Measurements from ENCODE around the gene MKX. TPM values are rescaled to one million over a fixed set of nuclear protein-coding genes. Genes with fewer than 3 reads are reported as not detected.

The MKX gene
- total and polyA plus RNA-seq, 2 donors (not counting 3 experiments of a cell fraction or from before 2014, with no cell fraction given): not detected

DNA sequence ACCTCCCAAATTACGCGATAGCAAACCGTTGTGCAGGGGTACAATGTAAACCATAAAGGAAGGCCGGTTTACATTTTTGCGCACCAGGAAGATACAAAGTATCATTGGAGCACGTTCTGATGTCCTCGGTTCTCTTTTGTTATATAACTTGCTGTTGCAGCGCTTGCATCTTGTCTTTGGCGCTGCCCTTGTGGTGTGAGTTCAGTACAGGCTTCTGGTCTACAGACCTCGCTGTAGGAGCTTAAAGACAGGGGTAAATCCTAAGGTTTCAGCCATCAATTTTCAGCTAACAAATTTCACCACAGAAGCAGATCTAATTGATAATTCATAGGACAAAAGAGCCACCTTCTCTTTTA is 1.5 kb upstream of the MKX start:
- Histone ChIP-seq H3K27me3 (ENCODE audit: control insufficient read depth in 2 of 2, insufficient read depth in 2 of 2, low read length in 2 of 2) (peaks cover 52 to 83% of the 10 kb centered on the region in 2 experiments), H3K4me1 (ENCODE audit: control insufficient read depth, extremely low read depth, insufficient read depth, low read length) (peaks cover 25% of the 10 kb centered on the region), H3K9me3 (replicated peaks; ENCODE audit: control insufficient read depth, insufficient read depth, low read length) (no peaks in the 10 kb centered on the region), H3K4me3 (replicated peaks in 1 of 3; ENCODE audit: insufficient read depth in 1 of 3, low read depth in 1 of 3, low read length in 3 of 3) (no peak overlapping the region), H3K9me1 (replicated peaks; ENCODE audit: control insufficient read depth, extremely low read depth, insufficient read depth, low read length) (no peaks in the 10 kb centered on the region), H3K36me3 (ENCODE audit: control insufficient read depth in 2 of 2, extremely low read depth in 1 of 2, insufficient read depth in 2 of 2, low read length in 2 of 2) (no peaks in the 10 kb centered on the region), H3K27ac (ENCODE audit: insufficient read depth, low read depth, low read length) (no peak overlapping the region), H2AFZ (ENCODE audit: low read depth, low read length) (no peak overlapping the region), H3K4me2 (ENCODE audit: insufficient read depth, low read length) (no peak overlapping the region), H3K9ac (replicated peaks; ENCODE audit: extremely low read depth, insufficient read depth, low read length) (no peak overlapping the region), H3K79me2 (ENCODE audit: control insufficient read depth, insufficient read depth, low read length) (no peaks in the 10 kb centered on the region), H4K20me1 (replicated peaks; ENCODE audit: control insufficient read depth, extremely low read depth, insufficient read depth, low read length) (no peaks in the 10 kb centered on the region)
- FAIRE-seq: no peak
- TF ChIP-seq, protein P1, sequence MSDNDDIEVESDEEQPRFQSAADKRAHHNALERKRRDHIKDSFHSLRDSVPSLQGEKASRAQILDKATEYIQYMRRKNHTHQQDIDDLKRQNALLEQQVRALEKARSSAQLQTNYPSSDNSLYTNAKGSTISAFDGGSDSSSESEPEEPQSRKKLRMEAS (IDR thresholded peaks at IDR 0.05; ENCODE audit: insufficient read depth, insufficient read length): no peak
- TF ChIP-seq GATA2 (IDR thresholded peaks at IDR 0.05; ENCODE audit: insufficient read depth, insufficient read length, low read depth, low read length) (no peak), JUN (IDR thresholded peaks at IDR 0.05; ENCODE audit: borderline replicate concordance, insufficient read depth, insufficient read length, low read depth) (no peak), POLR2AphosphoS5 (IDR thresholded peaks at IDR 0.05; ENCODE audit: insufficient read depth, low read depth, low read length) (no peak), POLR2A (IDR thresholded peaks at IDR 0.05; ENCODE audit: low read depth, low read length) (no peak), FOS (IDR thresholded peaks at IDR 0.05; ENCODE audit: borderline replicate concordance, insufficient read depth, low read length) (no peak), MYC (IDR thresholded peaks at IDR 0.05; ENCODE audit: low read depth, low read length) (no peak), EZH2 (IDR thresholded peaks at IDR 0.05; ENCODE audit: borderline replicate concordance, low read depth, low read length, severe bottlenecking) (no peak)
- TF ChIP-seq, protein P2, sequence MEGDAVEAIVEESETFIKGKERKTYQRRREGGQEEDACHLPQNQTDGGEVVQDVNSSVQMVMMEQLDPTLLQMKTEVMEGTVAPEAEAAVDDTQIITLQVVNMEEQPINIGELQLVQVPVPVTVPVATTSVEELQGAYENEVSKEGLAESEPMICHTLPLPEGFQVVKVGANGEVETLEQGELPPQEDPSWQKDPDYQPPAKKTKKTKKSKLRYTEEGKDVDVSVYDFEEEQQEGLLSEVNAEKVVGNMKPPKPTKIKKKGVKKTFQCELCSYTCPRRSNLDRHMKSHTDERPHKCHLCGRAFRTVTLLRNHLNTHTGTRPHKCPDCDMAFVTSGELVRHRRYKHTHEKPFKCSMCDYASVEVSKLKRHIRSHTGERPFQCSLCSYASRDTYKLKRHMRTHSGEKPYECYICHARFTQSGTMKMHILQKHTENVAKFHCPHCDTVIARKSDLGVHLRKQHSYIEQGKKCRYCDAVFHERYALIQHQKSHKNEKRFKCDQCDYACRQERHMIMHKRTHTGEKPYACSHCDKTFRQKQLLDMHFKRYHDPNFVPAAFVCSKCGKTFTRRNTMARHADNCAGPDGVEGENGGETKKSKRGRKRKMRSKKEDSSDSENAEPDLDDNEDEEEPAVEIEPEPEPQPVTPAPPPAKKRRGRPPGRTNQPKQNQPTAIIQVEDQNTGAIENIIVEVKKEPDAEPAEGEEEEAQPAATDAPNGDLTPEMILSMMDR (IDR thresholded peaks at IDR 0.05; ENCODE audit: extremely low read depth in 1 of 2, insufficient read depth in 1 of 2, low read depth in 1 of 2, low read length in 2 of 2): no peak
- intact Hi-C loops (cut with micrococcal nuclease) (no loop called here), dilution Hi-C loops (cut with MboI; ENCODE audit: extremely low pct_ligation_motif_present, low sequenced_read_pairs) (no loop called here)
- no peak for DNase-seq (ENCODE audit: low read depth, low spot score)
- ChIA-PET POLR2A (no interaction called here), CTCF (interaction anchor here (1.3 to 2.5 kb wide), 2 partner anchors 17 to 495 kb away, joined by 3 to 20 read pairs; no protein-coding TSS in a partner anchor)
- no TSS peak for BruUV-seq (replicated peaks)

All from endothelial cell of umbilical vein (primary cell).